H1 (cell line): ENCODE data around the gene DISP3. TPM values are rescaled to one million over a fixed set of nuclear protein-coding genes. Genes with fewer than 3 reads are reported as not detected.

Source experiments
- CTCF ChIA-PET: fragments of 300-600 bp; sonication (Branson Sonifier 250); formaldehyde crosslinking; loops from one replicate; lab custom pipeline; 2021; ENCODE audit not compliant: partially characterized antibody; lab: Charles Lee
- POLR2A ChIA-PET: fragments of 300-600 bp; sonication (Branson Sonifier 250); formaldehyde crosslinking; loops from one replicate; lab custom pipeline; 2021; ENCODE audit warnings: inconsistent platforms; ENCODE audit not compliant: partially characterized antibody; lab: Charles Lee
- DNase-seq, 2 experiments: peaks; one replicate each; pipeline versions ENCODE4 v3.0.0 to v3.0.0-alpha.2; 2010 to 2022; ENCODE audit warnings: low spot score in 2 of 2, low read depth in 1 of 2, mixed read lengths in 1 of 2
- FAIRE-seq: peaks from 2 replicates; lab custom pipeline; 2011; peaks lifted over from hg19 to GRCh38; lab: Jason Lieb, UNC
- H2AFZ ChIP-seq: 2 replicates; pipeline ENCODE4 v1.8.1; 2012; ENCODE audit warnings: low read length, inconsistent platforms
- H2AK5ac ChIP-seq: 2 replicates; pipeline ENCODE4 v1.6.1; 2013; ENCODE audit warnings: low read depth, low read length
- H2BK120ac ChIP-seq: replicated peaks from 2 replicates; pipeline ENCODE3; 2013; ENCODE audit warnings: low read depth, low read length, inconsistent platforms
- H2BK12ac ChIP-seq: 2 replicates; pipeline ENCODE4 v1.6.1; 2013; ENCODE audit warnings: low read depth, low read length
- H2BK15ac ChIP-seq: 2 replicates; pipeline ENCODE4 v1.6.1; 2013; ENCODE audit warnings: low read length
- H2BK20ac ChIP-seq: 2 replicates; pipeline ENCODE4 v1.6.1; 2013; ENCODE audit warnings: low read length
- H2BK5ac ChIP-seq: 2 replicates; pipeline ENCODE4 v1.6.1; 2013; ENCODE audit warnings: low read depth, low read length
- H3K14ac ChIP-seq: 2 replicates; pipeline ENCODE4 v1.6.1; 2013; ENCODE audit warnings: inconsistent platforms; ENCODE audit not compliant: insufficient read length
- H3K18ac ChIP-seq: 2 replicates; pipeline ENCODE4 v1.6.1; 2013; ENCODE audit warnings: low read length; ENCODE audit errors: extremely low read depth
- H3K23ac ChIP-seq: 2 replicates; pipeline ENCODE4 v1.6.1; 2013; ENCODE audit warnings: inconsistent platforms; ENCODE audit not compliant: insufficient read length
- H3K23me2 ChIP-seq: 2 replicates; pipeline ENCODE4 v1.6.1; 2013; ENCODE audit warnings: low read depth, low read length
- H3K27ac ChIP-seq: 2 replicates; pipeline ENCODE4 v1.6.1; 2011; ENCODE audit warnings: low read depth, low read length, inconsistent platforms
- H3K27me3 ChIP-seq, 4 experiments: replicated peaks in 1 of 4; 1 replicate in 1 of 4; 2 replicates in 3 of 4; pipeline versions ENCODE4 v1.6.1 to v1.8.1; 2011 to 2013; ENCODE audit warnings: low read length in 3 of 4, mild to moderate bottlenecking in 3 of 4, inconsistent platforms in 2 of 4, mixed read lengths in 2 of 4, moderate library complexity in 1 of 4; ENCODE audit not compliant: control insufficient read depth in 3 of 4, insufficient read depth in 3 of 4; ENCODE audit errors: extremely low read depth in 1 of 4
- H3K36me3 ChIP-seq, 4 experiments: 2 replicates each; pipeline versions ENCODE4 v1.6.1 to v1.8.1; 2011 to 2013; ENCODE audit warnings: mild to moderate bottlenecking in 4 of 4, low read length in 3 of 4, moderate library complexity in 2 of 4, control low read depth in 1 of 4, inconsistent platforms in 1 of 4; ENCODE audit not compliant: insufficient read depth in 4 of 4, control insufficient read depth in 2 of 4
- H3K4ac ChIP-seq: replicated peaks from 2 replicates; pipeline ENCODE3; 2013; ENCODE audit warnings: low read length, low read depth, mixed read lengths, inconsistent platforms; ENCODE audit not compliant: insufficient read length
- H3K4me1 ChIP-seq, 4 experiments: replicated peaks in 1 of 4; 1 replicate in 1 of 4; 2 replicates in 3 of 4; pipeline versions ENCODE4 v1.6.1 to v1.8.1; 2011 to 2013; ENCODE audit warnings: low read length in 3 of 4, inconsistent platforms in 2 of 4, mixed read lengths in 1 of 4; ENCODE audit not compliant: insufficient read depth in 4 of 4, control insufficient read depth in 3 of 4
- H3K4me2 ChIP-seq, 2 experiments: 2 replicates each; pipeline versions ENCODE4 v1.6.1 to v1.8.1; 2011 to 2013; ENCODE audit warnings: low read depth in 2 of 2, low read length in 2 of 2, control low read depth in 1 of 2, inconsistent platforms in 1 of 2, mild to moderate bottlenecking in 1 of 2; ENCODE audit not compliant: insufficient read depth in 1 of 2
- H3K4me3 ChIP-seq, 4 experiments: fragments of 200-600, 300-600 bp in 1 of 4; sonication (generic), shearing (Covaris generic), sonication (Bioruptor Twin) in 1 of 4; 2 replicates each; pipeline versions ENCODE4 v1.5.1 to v1.8.1; 2011 to 2016; ENCODE audit warnings: low read length in 4 of 4, low read depth in 3 of 4, control low read depth in 2 of 4, inconsistent platforms in 2 of 4, mild to moderate bottlenecking in 2 of 4, mixed read lengths in 1 of 4, moderate library complexity in 1 of 4; ENCODE audit not compliant: insufficient read depth in 2 of 4; ENCODE audit errors: extremely low read depth in 1 of 4
- H3K56ac ChIP-seq: replicated peaks from 2 replicates; pipeline ENCODE3; 2013; ENCODE audit warnings: low read depth, mild to moderate bottlenecking, mixed read lengths, low read length, inconsistent platforms; ENCODE audit not compliant: insufficient read length
- H3K79me1 ChIP-seq: 2 replicates; pipeline ENCODE4 v1.6.1; 2013; ENCODE audit warnings: low read depth, low read length, control low read depth
- H3K79me2 ChIP-seq, 2 experiments: 2 replicates each; pipeline versions ENCODE4 v1.6.1 to v1.8.1; 2012 to 2013; ENCODE audit warnings: low read length in 2 of 2, mild to moderate bottlenecking in 2 of 2, inconsistent platforms in 1 of 2; ENCODE audit not compliant: insufficient read depth in 2 of 2, control insufficient read depth in 1 of 2
- H3K9ac ChIP-seq, 4 experiments: replicated peaks in 1 of 4; 1 replicate in 1 of 4; 2 replicates in 3 of 4; pipeline versions ENCODE4 v1.6.1 to v1.8.1; 2011 to 2013; ENCODE audit warnings: low read depth in 3 of 4, low read length in 3 of 4, control low read depth in 2 of 4, mild to moderate bottlenecking in 2 of 4, moderate library complexity in 2 of 4, inconsistent platforms in 1 of 4; ENCODE audit errors: extremely low read depth in 1 of 4
- H3K9me3 ChIP-seq, 2 experiments: 2 replicates each; pipeline versions ENCODE4 v1.6.1 to v1.8.1; 2012 to 2013; ENCODE audit warnings: mild to moderate bottlenecking in 2 of 2, moderate library complexity in 2 of 2, control low read depth in 1 of 2, inconsistent platforms in 1 of 2, low read depth in 1 of 2, low read length in 1 of 2, mixed read lengths in 1 of 2; ENCODE audit not compliant: insufficient read depth in 2 of 2
- H4K20me1 ChIP-seq, 2 experiments: replicated peaks in 1 of 2; 2 replicates each; pipeline versions ENCODE3 to v1.8.1; 2011 to 2013; ENCODE audit warnings: inconsistent platforms in 2 of 2, low read length in 2 of 2, mild to moderate bottlenecking in 1 of 2; ENCODE audit not compliant: insufficient read depth in 2 of 2, control insufficient read depth in 1 of 2
- H4K5ac ChIP-seq: 2 replicates; pipeline ENCODE4 v1.6.1; 2013; ENCODE audit warnings: low read length, low read depth, mixed read lengths, inconsistent platforms; ENCODE audit not compliant: insufficient read length
- H4K8ac ChIP-seq: 2 replicates; pipeline ENCODE4 v1.8.0; 2013; ENCODE audit warnings: mild to moderate bottlenecking, moderate library complexity, low read length, inconsistent platforms; ENCODE audit not compliant: insufficient read depth; ENCODE audit errors: extremely low read depth
- H4K91ac ChIP-seq: replicated peaks from 2 replicates; pipeline ENCODE3; 2013; ENCODE audit warnings: low read length, mixed read lengths, inconsistent platforms; ENCODE audit not compliant: insufficient read length
- KDM5A ChIP-seq: fragments of 200-600 bp; IDR thresholded peaks from 2 replicates; pipeline ENCODE4 v1.7.1; 2012; ENCODE audit warnings: mild to moderate bottlenecking, low read length, inconsistent platforms, mixed read lengths
- POU5F1 ChIP-seq: IDR thresholded peaks from 2 replicates; pipeline ENCODE4 v1.6.1; 2011; ENCODE audit warnings: low read depth, mild to moderate bottlenecking, low read length, moderate library complexity
- TAF7 ChIP-seq: optimal IDR thresholded peaks from 2 replicates; pipeline ENCODE3; 2011; ENCODE audit warnings: low read depth, mild to moderate bottlenecking, inconsistent platforms, low read length, moderate library complexity, borderline replicate concordance
- TEAD4 ChIP-seq: IDR thresholded peaks from 2 replicates; pipeline ENCODE4 v1.6.1; 2012; ENCODE audit warnings: low read depth, low read length, inconsistent platforms, mixed read lengths
- whole genome bisulfite sequencing, 2 experiments: shearing (Covaris generic) in 1 of 2; methylation state at CpG; one replicate each; pipeline versions ENCODE4 v1.1.6 to v1.1.7; 2013 to 2015; ENCODE audit warnings: low lambda C conversion rate in 2 of 2, mixed read lengths in 2 of 2, inconsistent platforms in 1 of 2, low coverage in 1 of 2, missing lambda C conversion rate in 1 of 2; ENCODE audit not compliant: insufficient replicate concordance in 2 of 2, insufficient coverage in 1 of 2, insufficient read length in 1 of 2; ENCODE audit errors: extremely low coverage in 1 of 2, missing lambda C conversion rate in 1 of 2; 5-methylcytosine and 5-hydroxymethylcytosine counted together
- polyA plus RNA-seq, 7 experiments: library from polyadenylated mRNA; depleted of rRNA in 3 of 7; stranded (reverse) in 5 of 7; unstranded in 2 of 7; fragments of >200 nt in 5 of 7; fragments of 200-250 nt in 2 of 7; gene quantifications; 1 replicate in 5 of 7; 2 replicates in 1 of 7; 4 replicates in 1 of 7; pipeline versions ENCODE4 v1.2.1 to v1.2.3, GENCODE V29; 2011 to 2013; ENCODE audit warnings: missing spikeins in 2 of 7, mixed read lengths in 2 of 7
- total RNA-seq: library from RNA; stranded (reverse); fragmentation: NEBNext Ultra II Directional; extraction: Animal tissue kit (Norgen Biotek cat#: 25700); gene quantifications from 2 replicates; pipeline ENCODE4 v1.2.1, GENCODE V29; 2021
- TF ChIP-seq, protein P1 (sequence below): IDR thresholded peaks from 2 replicates; pipeline ENCODE4 v1.6.1; 2012; ENCODE audit warnings: inconsistent platforms

Gene DISP3
- total and polyA plus RNA-seq, 2 of the 8 experiments (the other 6 are each of a cell fraction or from before 2014, with no cell fraction given): 3.4 to 4.6 TPM

DNA sequence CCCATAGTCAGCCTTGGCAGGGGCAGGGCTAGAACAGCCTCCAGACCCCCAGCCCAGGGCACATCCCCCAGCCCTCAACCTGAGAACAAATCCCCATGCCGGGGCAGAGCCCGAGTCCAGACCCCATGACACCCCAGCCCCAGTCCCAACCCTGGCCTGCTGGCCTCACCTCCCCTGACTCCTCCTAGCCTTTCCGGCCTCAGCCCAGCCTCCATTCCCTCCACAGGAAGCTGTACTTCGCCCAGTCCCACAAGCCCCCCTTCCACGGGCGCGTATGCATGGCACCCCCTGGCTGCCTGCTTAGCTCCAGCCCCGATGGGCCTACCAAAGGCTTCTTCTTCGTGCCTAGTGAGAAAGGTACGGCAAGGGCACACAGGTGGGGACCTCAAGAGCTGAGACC, 50.4 kb downstream of the DISP3 start:
- Histone ChIP-seq H3K4me2 (no peak overlapping the region), H4K5ac (no peak overlapping the region), H3K27ac (no peak overlapping the region), H3K4ac (no peak overlapping the region), H3K23ac (no peak overlapping the region), H2AFZ (no peak overlapping the region), H3K56ac (no peak overlapping the region), H3K4me1 (peaks cover 0 to 3% (median 0%) of the 10 kb centered on the region in 4 experiments; a peak in 3 of 7 replicates), H3K4me3 (no peak overlapping the region), H3K36me3 (no peaks in the 10 kb centered on the region), H2AK5ac (no peak overlapping the region), H4K91ac (no peak overlapping the region), H3K14ac (no peak overlapping the region), H3K9ac (no peak overlapping the region), H4K8ac (peak overlapping the region; percentile 2; the same call in 1 of the 2 replicates), H2BK120ac (no peak overlapping the region), H3K79me1 (no peaks in the 10 kb centered on the region), H3K18ac (no peak overlapping the region), H3K27me3 (no peaks in the 10 kb centered on the region; a peak in 1 of 7 replicates), H4K20me1 (no peaks in the 10 kb centered on the region), H2BK20ac (no peak overlapping the region), H3K9me3 (no peaks in the 10 kb centered on the region), H3K23me2 (no peaks in the 10 kb centered on the region), H2BK15ac (no peak overlapping the region), H2BK5ac (no peak overlapping the region), H3K79me2 (no peaks in the 10 kb centered on the region), H2BK12ac (no peak overlapping the region)
- CTCF ChIA-PET: interaction anchor here (1.0 to 1.6 kb wide), 8 partner anchors 13 to 190 kb away, joined by 3 to 6 read pairs (median 4); no protein-coding TSS in a partner anchor
- TF ChIP-seq TEAD4 (no peak), POU5F1 (no peak), KDM5A (no peak), TAF7 (no peak)
- TF ChIP-seq, protein P1, sequence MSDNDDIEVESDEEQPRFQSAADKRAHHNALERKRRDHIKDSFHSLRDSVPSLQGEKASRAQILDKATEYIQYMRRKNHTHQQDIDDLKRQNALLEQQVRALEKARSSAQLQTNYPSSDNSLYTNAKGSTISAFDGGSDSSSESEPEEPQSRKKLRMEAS: no peak
- 85% methylated on average over 10 of the region's 10 CpGs; no CpG with 5 or more reads in 1 of the 2 experiments for WGBS, 2 experiments
- POLR2A ChIA-PET: no interaction called here
- DNase-seq (no peak), FAIRE-seq (no peak)
